Gastrocnemius medialis (tissue), 4 donors: ENCODE data around the gene EPHA2. TPM values are rescaled to one million over a fixed set of nuclear protein-coding genes. Genes with fewer than 3 reads are reported as not detected.
"Not testable (repeated sequence)": the region's sequence is repeated elsewhere in the genome, so short reads cannot be mapped to it uniquely, and the experiment has no call there.

Experiments
- ATAC-seq, 2 donors: fragments of 150-250 bp; one replicate each; pipeline ENCODE4 v1.9.1; 2016
- DNase-seq, 2 donors: peaks; one replicate each; pipeline ENCODE4 v3.0.0-alpha.2; 2019
- H3K27ac ChIP-seq, 4 donors: fragments of 200-600 bp; sonication (generic); 1 replicate in 1 of 4; 2 replicates in 3 of 4; pipeline ENCODE4 v1.5.1; 2016 to 2018; ENCODE audit warnings: mild to moderate bottlenecking in 2 of 4, moderate library complexity in 1 of 4
- H3K27me3 ChIP-seq, 3 donors: fragments of 200-600 bp; sonication (generic) in 2 of 3; 1 replicate in 1 of 3; 2 replicates in 2 of 3; pipeline versions ENCODE4 v1.5.1 to v1.6.0; 2016 to 2019; ENCODE audit warnings: mild to moderate bottlenecking in 1 of 3, moderate library complexity in 1 of 3
- H3K36me3 ChIP-seq, 2 donors: fragments of 200-600 bp; sonication (generic) in 1 of 2; one replicate each; pipeline ENCODE4 v1.5.1; 2017 to 2018
- H3K4me1 ChIP-seq, 2 donors: fragments of 200-600 bp; sonication (generic) in 1 of 2; one replicate each; pipeline ENCODE4 v1.5.1; 2016 to 2017; ENCODE audit warnings: mild to moderate bottlenecking in 2 of 2
- H3K4me3 ChIP-seq, 4 donors: fragments of 200-600 bp; sonication (generic) in 3 of 4; 1 replicate in 1 of 4; 2 replicates in 3 of 4; pipeline ENCODE4 v1.5.1; 2016 to 2019; ENCODE audit warnings: mild to moderate bottlenecking in 2 of 4
- H3K9me3 ChIP-seq, 3 donors: fragments of 200-600 bp; sonication (generic) in 2 of 3; 1 replicate in 1 of 3; 2 replicates in 2 of 3; pipeline ENCODE4 v1.5.1; 2016 to 2019
- CTCF ChIP-seq, 5 experiments: fragments of 450-650 bp in 3 of 5; fragments of 200-600 bp in 2 of 5; sonication (generic) in 2 of 5; IDR thresholded peaks in 4 of 5; conservative IDR thresholded peaks in 1 of 5; 1 replicate in 4 of 5; 2 replicates in 1 of 5; pipeline ENCODE4 v1.5.1; 2016 to 2019; ENCODE audit warnings: antibody characterized with exemption in 5 of 5, mild to moderate bottlenecking in 3 of 5, moderate library complexity in 3 of 5
- POLR2A ChIP-seq, 2 donors: fragments of 450-650 bp; IDR thresholded peaks; one replicate each; pipeline ENCODE4 v1.6.1; 2017; ENCODE audit warnings: antibody characterized with exemption in 2 of 2, mild to moderate bottlenecking in 2 of 2, moderate library complexity in 2 of 2
- in situ Hi-C, 4 donors: fragments of 200-750 bp; cut with MboI; loops; one replicate each; pipeline versions ENCODE4 v1.15.0 to v1.8.0; 2017; ENCODE audit warnings: low sequenced_read_pairs in 4 of 4
- intact Hi-C: fragments of 100-400 bp; cut with DNase I; formaldehyde crosslinking; loops from one replicate; pipeline ENCODE4 v1.15.1; 2023; ENCODE audit warnings: low total_unique reads
- total RNA-seq, 4 donors: library from RNA; depleted of rRNA; stranded (reverse); fragments of >200 nt; gene quantifications; one replicate each; pipeline versions ENCODE4 v1.1.0 to v1.2.3, GENCODE V29; 2016

EPHA2 gene
- total RNA-seq, 4 donors from 2014 or later = 1.2 to 6.4 (median 2.9) TPM

- intact Hi-C loops = no loop called here
- Histone ChIP-seq H3K4me1 (no peaks in the 10 kb centered on the region), H3K27me3 (no peaks in the 10 kb centered on the region), H3K36me3 (no peaks in the 10 kb centered on the region), H3K9me3 (no peaks in the 10 kb centered on the region), H3K27ac (no peak overlapping the region), H3K4me3 (no peak overlapping the region)
- ATAC-seq = no peak
- in situ Hi-C loops = no loop called here
- TF ChIP-seq CTCF (IDR thresholded peaks at IDR 0.05 in 4 of 5, conservative IDR thresholded peaks at IDR 0.05 in 1 of 5) = no peak
- no peak for TF ChIP-seq POLR2A (IDR thresholded peaks at IDR 0.05)
- DNase-seq = no peak
These were observed 45.4 kb downstream of the EPHA2 start for GRCh38 chr1:16110456-16110855.

GRCh38 chr1:16109571-16109970 is 46.3 kb downstream of the EPHA2 start:
- DNase-seq (no peak), ATAC-seq (no peak)
- H3K27me3 ChIP-seq = no peaks in the 10 kb centered on the region
- no peak for TF ChIP-seq CTCF (IDR thresholded peaks at IDR 0.05 in 4 of 5, conservative IDR thresholded peaks at IDR 0.05 in 1 of 5)
- no peak for TF ChIP-seq POLR2A (IDR thresholded peaks at IDR 0.05)
- intact Hi-C loops (no loop called here), in situ Hi-C loops (no loop called here)
- H3K27ac ChIP-seq = no peak overlapping the region
- no peaks in the 10 kb centered on the region for H3K4me1 ChIP-seq
- H3K4me3 ChIP-seq = no peak overlapping the region
- no peaks in the 10 kb centered on the region for H3K9me3 ChIP-seq
- no peaks in the 10 kb centered on the region for H3K36me3 ChIP-seq

- H3K27ac ChIP-seq, in situ Hi-C loops, H3K4me1 ChIP-seq, H3K9me3 ChIP-seq, DNase-seq, intact Hi-C loops, H3K27me3 ChIP-seq, ATAC-seq, H3K4me3 ChIP-seq, H3K36me3 ChIP-seq: not testable (repeated sequence)
These were observed 48.8 kb downstream of the EPHA2 start for GRCh38 chr1:16107039-16107438.

- in situ Hi-C loops = no loop called here
- TF ChIP-seq CTCF (IDR thresholded peaks at IDR 0.05 in 4 of 5, conservative IDR thresholded peaks at IDR 0.05 in 1 of 5) = no peak
- no peak for TF ChIP-seq POLR2A (IDR thresholded peaks at IDR 0.05)
These were observed 54.2 kb downstream of the EPHA2 start for GRCh38 chr1:16101623-16102022.

GRCh38 chr1:16099412-16099811 is 56.5 kb downstream of the EPHA2 start:
- TF ChIP-seq CTCF (IDR thresholded peaks at IDR 0.05 in 4 of 5, conservative IDR thresholded peaks at IDR 0.05 in 1 of 5) = no peak
- no peak for TF ChIP-seq POLR2A (IDR thresholded peaks at IDR 0.05)
- H3K27me3 ChIP-seq = peaks cover 0 to 2% (median 0%) of the 10 kb centered on the region in 3 donors
- intact Hi-C loops = no loop called here
- no peaks in the 10 kb centered on the region for H3K36me3 ChIP-seq
- ATAC-seq (no peak), DNase-seq (no peak)
- no peak overlapping the region for H3K27ac ChIP-seq
- no peaks in the 10 kb centered on the region for H3K4me1 ChIP-seq
- no peak overlapping the region for H3K4me3 ChIP-seq
- H3K9me3 ChIP-seq = no peaks in the 10 kb centered on the region
- in situ Hi-C loops = loop anchor here in 3 of 4 donors (25.0 kb wide), 1 partner anchor 263 kb away; the partner anchor contains the start of genes FBXO42 (in 3 of the 3) and SZRD1 (in 3 of the 3)

More at GRCh38 chr1:16101623-16102022, 54.2 kb downstream of the EPHA2 start:
- Histone ChIP-seq H3K9me3 (no peaks in the 10 kb centered on the region), H3K27ac (no peak overlapping the region), H3K36me3 (no peaks in the 10 kb centered on the region), H3K4me3 (no peak overlapping the region), H3K27me3 (peaks cover 0 to 2% (median 0%) of the 10 kb centered on the region in 3 donors), H3K4me1 (no peaks in the 10 kb centered on the region)
- intact Hi-C loops = no loop called here
- DNase-seq (no peak), ATAC-seq (no peak)
